ENCODE measurements around the gene GRIN3A.
A peak's percentile ranks its signal among the peaks of the same experiment; 100 is the strongest.

GRIN3A gene

DNA sequence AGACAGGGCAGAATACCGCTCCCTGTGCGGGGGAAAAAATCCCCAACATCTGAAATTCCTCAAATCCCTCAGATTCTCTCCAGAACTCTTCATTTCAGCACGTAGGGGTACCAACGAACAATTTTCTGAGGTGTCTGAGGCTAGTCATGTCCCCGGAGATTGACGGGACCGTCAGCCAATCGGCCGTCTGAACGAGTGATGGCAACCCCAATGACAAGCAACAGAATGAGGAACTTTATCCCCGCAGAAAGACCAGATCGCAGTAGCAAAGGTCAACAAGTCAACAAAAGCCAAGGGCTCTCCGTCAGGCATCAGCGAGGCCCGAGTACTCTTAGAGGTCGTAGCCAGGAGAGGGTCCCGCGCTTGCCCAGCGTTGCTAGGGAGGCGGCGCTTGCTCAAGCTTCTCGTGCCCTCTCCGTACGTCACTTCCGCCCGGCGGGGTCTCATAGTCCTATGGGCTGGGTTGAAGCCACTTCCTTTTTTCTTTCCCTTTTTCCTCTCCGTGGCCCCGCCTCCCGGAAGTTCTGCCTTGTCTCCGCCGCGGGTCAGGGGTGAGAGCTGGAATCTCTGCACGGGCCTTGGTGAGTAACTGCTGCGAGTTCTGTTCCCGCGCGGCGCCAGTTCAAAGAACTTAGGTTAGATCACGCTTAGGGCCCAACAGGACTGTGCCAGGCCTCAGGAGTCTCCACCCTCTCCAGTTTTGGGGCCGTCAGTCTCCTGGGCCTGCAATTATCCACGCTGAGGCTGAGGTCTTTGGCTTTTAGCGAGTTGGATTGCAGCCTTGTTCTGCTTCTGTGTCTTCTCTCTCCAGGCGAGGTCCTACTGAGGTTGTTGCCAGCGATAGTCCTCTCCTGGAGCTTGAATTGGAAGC, 204.9 kb downstream of the GRIN3A start, which contains the start of gene RNF20:
Gene RNF20 (plus strand): TSS at position 520 of the 871 bp plus-strand sequence. CDS start 1,571 bp downstream, outside the sequence.
- FAIRE-seq (peak; percentile 92), DNase-seq (ENCODE audit: insufficient read length, low spot score) (peak; percentile 71)

DNA sequence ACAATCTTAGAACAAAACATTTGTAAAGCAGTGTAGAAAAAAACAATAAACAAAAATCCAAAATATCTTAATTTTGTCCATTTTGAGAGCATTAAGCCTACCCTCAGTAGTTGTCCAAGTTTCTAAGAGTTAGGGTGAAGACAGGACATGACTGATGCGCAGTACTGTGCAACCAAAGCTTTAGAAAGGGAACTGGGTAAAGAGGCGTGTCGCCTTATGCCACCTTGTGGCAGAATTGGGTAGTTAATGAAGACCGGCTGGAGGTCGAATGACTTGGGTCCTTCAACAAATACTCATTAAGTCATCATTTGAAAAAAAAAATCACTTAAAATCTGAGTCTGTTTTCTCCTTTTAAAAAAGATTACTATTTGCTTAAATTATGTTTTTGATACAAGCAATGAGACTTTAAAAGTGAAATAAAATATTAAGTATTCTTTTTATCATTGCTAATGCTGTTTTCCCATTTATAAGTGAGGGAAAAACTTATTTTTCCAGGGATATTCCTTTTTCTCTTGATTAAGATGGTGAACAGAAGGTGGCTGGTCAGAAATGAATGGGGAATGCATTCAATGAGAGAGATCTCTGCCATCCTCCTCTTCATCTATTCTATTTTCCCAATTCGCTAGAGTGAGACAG, 208.3 kb downstream of the GRIN3A start:
- peak; percentile 43 for DNase-seq (ENCODE audit: insufficient read length, low spot score)
- peak; percentile 86 for FAIRE-seq

DNA sequence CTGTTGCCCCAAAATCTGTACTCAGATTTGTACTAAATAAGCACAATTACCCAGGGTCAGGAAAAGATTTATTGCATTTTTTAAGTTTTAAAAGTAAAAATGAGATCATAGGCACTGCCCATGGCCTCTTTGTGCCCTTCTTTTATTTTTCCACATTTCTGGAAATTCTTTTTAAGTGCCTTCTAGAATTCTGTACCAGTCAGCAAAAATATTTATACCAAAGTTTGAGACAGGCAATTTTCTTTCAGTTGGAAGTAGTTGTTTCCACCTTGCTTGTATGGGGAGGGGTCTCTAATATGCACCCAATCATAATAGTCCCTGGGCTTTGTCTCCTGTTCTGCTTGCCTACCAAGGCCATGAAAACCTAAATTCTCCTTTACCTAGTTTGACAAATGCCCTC, 210.4 kb downstream of the GRIN3A start:
- DNase-seq (ENCODE audit: insufficient read length, low spot score): no peak
- no peak for FAIRE-seq

DNA sequence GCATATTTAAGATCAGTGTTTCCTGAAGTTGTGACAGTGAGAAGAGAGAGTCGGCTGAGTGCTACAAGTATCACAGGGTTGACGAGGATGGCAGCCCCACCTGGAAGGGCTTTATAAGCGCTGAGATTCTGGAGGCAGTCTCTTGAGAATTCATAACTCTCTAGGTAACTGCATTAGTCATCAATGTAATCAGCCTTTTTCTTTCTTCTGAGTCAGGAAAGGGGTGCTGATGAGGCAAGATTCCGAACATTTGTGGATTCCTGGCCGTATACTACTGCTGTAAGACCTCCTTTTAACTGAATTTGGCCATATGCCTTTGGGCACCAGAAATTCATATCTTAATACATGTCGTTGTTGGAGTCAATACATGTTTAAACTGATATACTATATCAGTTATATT, 211.4 kb downstream of the GRIN3A start:
- DNase-seq (ENCODE audit: insufficient read length, low spot score): no peak
- FAIRE-seq: no peak

DNA sequence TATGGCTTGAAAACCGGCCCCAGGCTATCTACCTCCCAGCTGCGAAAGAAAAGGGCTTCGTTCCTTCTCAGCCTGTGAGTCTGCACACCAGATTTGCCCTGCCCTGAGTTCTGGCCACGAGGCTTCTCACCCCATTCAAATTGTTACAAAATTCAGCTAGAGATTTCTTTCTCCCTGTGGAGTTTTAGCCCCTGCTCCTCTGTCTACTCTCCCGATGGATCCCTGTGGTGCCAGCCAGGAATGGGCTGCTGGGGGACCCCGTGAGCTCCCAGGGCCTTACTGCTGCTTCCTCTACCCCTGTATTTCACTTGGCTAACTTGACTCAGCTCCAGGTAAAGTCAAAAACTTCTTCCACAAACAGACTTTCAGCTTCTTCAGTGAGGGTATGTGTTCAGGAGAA, 214.1 kb downstream of the GRIN3A start:
- no peak for DNase-seq (ENCODE audit: insufficient read length, low spot score)
- FAIRE-seq: no peak
